Lower leg skin (tissue), 3 donors: Measurements from ENCODE around the gene TTC39B.

Experiments
- POLR2A ChIP-seq, 2 donors: fragments of 450-650 bp; IDR thresholded peaks; one replicate each; pipeline ENCODE4 v1.6.1; 2016 to 2017; ENCODE audit warnings: antibody characterized with exemption in 2 of 2, mild to moderate bottlenecking in 1 of 2, moderate library complexity in 1 of 2
- TF ChIP-seq, protein P1 (sequence below), 3 donors: fragments of 450-650 bp; IDR thresholded peaks; one replicate each; pipeline ENCODE4 v1.5.1; 2016; ENCODE audit warnings: antibody characterized with exemption in 3 of 3, mild to moderate bottlenecking in 3 of 3, moderate library complexity in 2 of 3

DNA sequence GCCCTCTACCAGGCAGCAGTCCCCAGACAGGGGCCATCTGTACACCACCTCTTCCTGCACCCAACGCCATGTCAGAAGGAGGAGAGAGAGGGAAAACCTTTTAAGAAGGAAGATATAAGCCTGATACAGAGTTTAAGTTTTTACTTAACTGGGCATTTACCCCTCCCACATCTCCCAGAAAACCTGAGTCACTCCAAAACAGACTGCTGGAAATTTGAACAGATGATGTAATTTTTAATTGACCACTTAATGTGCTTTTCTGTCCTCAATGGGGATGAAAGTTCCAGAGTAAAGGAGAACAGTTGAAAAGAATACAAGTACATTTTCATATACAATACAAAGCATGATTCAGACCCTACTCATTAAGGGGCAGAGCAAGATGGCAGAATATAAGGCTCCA is 63.9 kb downstream of the TTC39B start:
- TF ChIP-seq, protein P1, sequence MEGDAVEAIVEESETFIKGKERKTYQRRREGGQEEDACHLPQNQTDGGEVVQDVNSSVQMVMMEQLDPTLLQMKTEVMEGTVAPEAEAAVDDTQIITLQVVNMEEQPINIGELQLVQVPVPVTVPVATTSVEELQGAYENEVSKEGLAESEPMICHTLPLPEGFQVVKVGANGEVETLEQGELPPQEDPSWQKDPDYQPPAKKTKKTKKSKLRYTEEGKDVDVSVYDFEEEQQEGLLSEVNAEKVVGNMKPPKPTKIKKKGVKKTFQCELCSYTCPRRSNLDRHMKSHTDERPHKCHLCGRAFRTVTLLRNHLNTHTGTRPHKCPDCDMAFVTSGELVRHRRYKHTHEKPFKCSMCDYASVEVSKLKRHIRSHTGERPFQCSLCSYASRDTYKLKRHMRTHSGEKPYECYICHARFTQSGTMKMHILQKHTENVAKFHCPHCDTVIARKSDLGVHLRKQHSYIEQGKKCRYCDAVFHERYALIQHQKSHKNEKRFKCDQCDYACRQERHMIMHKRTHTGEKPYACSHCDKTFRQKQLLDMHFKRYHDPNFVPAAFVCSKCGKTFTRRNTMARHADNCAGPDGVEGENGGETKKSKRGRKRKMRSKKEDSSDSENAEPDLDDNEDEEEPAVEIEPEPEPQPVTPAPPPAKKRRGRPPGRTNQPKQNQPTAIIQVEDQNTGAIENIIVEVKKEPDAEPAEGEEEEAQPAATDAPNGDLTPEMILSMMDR (IDR thresholded peaks at IDR 0.05) = no peak
- no peak for TF ChIP-seq POLR2A (IDR thresholded peaks at IDR 0.05)
